ENCODE measurements around the gene ADRM1. TPM values are rescaled to one million over a fixed set of nuclear protein-coding genes. Genes with fewer than 3 reads are reported as not detected.

The ADRM1 gene
- total RNA-seq, 1 experiment from 2014 or later, result 127 TPM

DNA sequence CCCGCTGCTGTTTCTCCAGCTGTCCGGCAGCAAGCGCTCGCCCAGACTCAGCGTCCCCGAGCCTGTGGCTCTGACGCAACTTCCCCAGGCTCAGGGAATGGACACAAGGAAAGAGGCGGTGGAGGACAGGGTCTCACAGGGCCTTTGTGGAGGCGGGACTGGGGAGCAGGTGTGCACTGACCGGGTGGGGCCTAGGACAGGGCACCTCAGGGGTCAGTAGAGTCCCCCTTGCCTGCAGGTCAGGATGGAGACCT lies 44.3 kb downstream of the ADRM1 start:
- BruUV-seq (replicated peaks), result no TSS peak
- no peaks in the 10 kb centered on the region for H3K27me3 Mint-ChIP-seq (ENCODE audit: insufficient read depth, unreplicated experiment)
- POLR2A ChIA-PET, result interaction anchor here (1.0 to 7.4 kb wide), 4 partner anchors 11 to 42 kb away, joined by 3 to 347 read pairs (median 34); partner anchors contain the start of genes ADRM1 and LAMA5
- TF ChIP-seq, protein P1, sequence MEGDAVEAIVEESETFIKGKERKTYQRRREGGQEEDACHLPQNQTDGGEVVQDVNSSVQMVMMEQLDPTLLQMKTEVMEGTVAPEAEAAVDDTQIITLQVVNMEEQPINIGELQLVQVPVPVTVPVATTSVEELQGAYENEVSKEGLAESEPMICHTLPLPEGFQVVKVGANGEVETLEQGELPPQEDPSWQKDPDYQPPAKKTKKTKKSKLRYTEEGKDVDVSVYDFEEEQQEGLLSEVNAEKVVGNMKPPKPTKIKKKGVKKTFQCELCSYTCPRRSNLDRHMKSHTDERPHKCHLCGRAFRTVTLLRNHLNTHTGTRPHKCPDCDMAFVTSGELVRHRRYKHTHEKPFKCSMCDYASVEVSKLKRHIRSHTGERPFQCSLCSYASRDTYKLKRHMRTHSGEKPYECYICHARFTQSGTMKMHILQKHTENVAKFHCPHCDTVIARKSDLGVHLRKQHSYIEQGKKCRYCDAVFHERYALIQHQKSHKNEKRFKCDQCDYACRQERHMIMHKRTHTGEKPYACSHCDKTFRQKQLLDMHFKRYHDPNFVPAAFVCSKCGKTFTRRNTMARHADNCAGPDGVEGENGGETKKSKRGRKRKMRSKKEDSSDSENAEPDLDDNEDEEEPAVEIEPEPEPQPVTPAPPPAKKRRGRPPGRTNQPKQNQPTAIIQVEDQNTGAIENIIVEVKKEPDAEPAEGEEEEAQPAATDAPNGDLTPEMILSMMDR (IDR thresholded peaks at IDR 0.05; ENCODE audit: unreplicated experiment), result no peak
- CTCF ChIA-PET, result interaction anchor here (0.8 to 1.0 kb wide), 2 partner anchors 13 to 36 kb away, joined by 5 to 6 read pairs; no protein-coding TSS in a partner anchor
- intact Hi-C loops (cut with micrococcal nuclease), result no loop called here
- DNase-seq (ENCODE audit: unreplicated experiment), result no peak
- peaks cover 91% of the 10 kb centered on the region for H3K36me3 Mint-ChIP-seq (ENCODE audit: insufficient read depth, unreplicated experiment)
- no peak overlapping the region for H3K4me3 Mint-ChIP-seq (ENCODE audit: unreplicated experiment)
- peaks cover 8% of the 10 kb centered on the region for H3K9me3 Mint-ChIP-seq (ENCODE audit: unreplicated experiment)
- H3K4me1 Mint-ChIP-seq (ENCODE audit: insufficient read depth, unreplicated experiment), result peaks cover 12% of the 10 kb centered on the region
- H3K27ac Mint-ChIP-seq (ENCODE audit: low read depth, unreplicated experiment), result no peak overlapping the region

DNA sequence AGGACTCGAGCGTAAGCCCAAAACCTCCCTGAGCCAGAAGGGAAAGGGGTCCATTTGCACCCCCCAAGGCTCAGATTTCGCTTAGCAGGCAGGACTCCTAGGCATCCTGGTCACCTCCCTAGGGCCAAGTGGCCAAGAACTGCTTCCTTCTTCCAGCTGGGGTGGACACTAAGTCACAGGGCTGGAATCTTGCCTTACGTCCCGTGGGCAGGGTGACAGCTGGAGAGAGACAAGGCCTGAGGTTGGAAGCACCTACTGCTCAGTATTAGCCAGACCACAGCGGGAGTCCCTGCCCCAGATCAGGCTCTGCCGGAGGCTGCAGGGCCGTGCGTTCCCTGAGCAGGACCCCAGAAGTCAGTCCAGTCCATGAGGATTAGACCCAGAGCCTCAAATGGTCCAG lies 44.6 kb downstream of the ADRM1 start:
- peaks cover 91% of the 10 kb centered on the region for H3K36me3 Mint-ChIP-seq (ENCODE audit: insufficient read depth, unreplicated experiment)
- peaks cover 8% of the 10 kb centered on the region for H3K9me3 Mint-ChIP-seq (ENCODE audit: unreplicated experiment)
- H3K4me1 Mint-ChIP-seq (ENCODE audit: insufficient read depth, unreplicated experiment), result peaks cover 16% of the 10 kb centered on the region
- CTCF ChIA-PET, result interaction anchor here (0.8 to 1.0 kb wide), 2 partner anchors 13 to 35 kb away, joined by 5 to 6 read pairs; no protein-coding TSS in a partner anchor
- no peaks in the 10 kb centered on the region for H3K27me3 Mint-ChIP-seq (ENCODE audit: insufficient read depth, unreplicated experiment)
- no peak for DNase-seq (ENCODE audit: unreplicated experiment)
- POLR2A ChIA-PET, result interaction anchor here (1.0 to 7.4 kb wide), 6 partner anchors 7 to 42 kb away, joined by 3 to 347 read pairs (median 36); partner anchors contain the start of genes ADRM1, LAMA5 and RPS21
- H3K27ac Mint-ChIP-seq (ENCODE audit: low read depth, unreplicated experiment), result no peak overlapping the region
- no peak overlapping the region for H3K4me3 Mint-ChIP-seq (ENCODE audit: unreplicated experiment)
- intact Hi-C loops (cut with micrococcal nuclease), result no loop called here
- BruUV-seq (replicated peaks), result no TSS peak
- TF ChIP-seq, protein P1 (IDR thresholded peaks at IDR 0.05; ENCODE audit: unreplicated experiment), result no peak

DNA sequence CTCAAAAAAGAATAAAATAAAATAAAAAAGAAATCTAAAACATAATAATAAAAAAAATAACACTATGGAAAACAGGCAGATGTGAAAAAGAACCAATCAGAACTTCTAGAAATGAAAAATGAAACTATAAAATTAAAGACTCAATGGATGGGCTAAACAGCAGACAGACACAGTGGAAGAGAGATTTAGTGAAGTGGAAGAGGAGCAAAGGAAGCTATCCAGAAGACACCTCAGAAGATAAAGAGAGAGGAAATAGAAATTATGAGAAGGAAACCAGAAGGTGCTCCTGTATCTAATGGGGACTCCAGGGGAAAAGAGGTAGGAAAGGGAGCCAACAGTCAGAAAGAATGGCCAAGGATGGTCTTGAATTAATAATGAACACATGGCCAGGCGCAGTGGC lies 45.8 kb downstream of the ADRM1 start:
- Mint-ChIP-seq H3K4me3 (ENCODE audit: unreplicated experiment) (no peak overlapping the region), H3K4me1 (ENCODE audit: insufficient read depth, unreplicated experiment) (peaks cover 22% of the 10 kb centered on the region), H3K27ac (ENCODE audit: low read depth, unreplicated experiment) (no peak overlapping the region), H3K36me3 (ENCODE audit: insufficient read depth, unreplicated experiment) (peaks cover 87% of the 10 kb centered on the region), H3K27me3 (ENCODE audit: insufficient read depth, unreplicated experiment) (no peaks in the 10 kb centered on the region), H3K9me3 (ENCODE audit: unreplicated experiment) (peaks cover 8% of the 10 kb centered on the region)
- intact Hi-C loops (cut with micrococcal nuclease), result no loop called here
- CTCF ChIA-PET, result interaction anchor here (0.6 kb wide), 1 partner anchor 35 kb away, joined by 3 read pairs; no protein-coding TSS in a partner anchor
- no peak for DNase-seq (ENCODE audit: unreplicated experiment)
- TF ChIP-seq, protein P1 (IDR thresholded peaks at IDR 0.05; ENCODE audit: unreplicated experiment), result no peak
- no TSS peak for BruUV-seq (replicated peaks)
- POLR2A ChIA-PET, result interaction anchor here (1.0 to 7.4 kb wide), 5 partner anchors 9 to 44 kb away, joined by 4 to 347 read pairs (median 48); partner anchors contain the start of genes ADRM1, LAMA5 and RPS21

DNA sequence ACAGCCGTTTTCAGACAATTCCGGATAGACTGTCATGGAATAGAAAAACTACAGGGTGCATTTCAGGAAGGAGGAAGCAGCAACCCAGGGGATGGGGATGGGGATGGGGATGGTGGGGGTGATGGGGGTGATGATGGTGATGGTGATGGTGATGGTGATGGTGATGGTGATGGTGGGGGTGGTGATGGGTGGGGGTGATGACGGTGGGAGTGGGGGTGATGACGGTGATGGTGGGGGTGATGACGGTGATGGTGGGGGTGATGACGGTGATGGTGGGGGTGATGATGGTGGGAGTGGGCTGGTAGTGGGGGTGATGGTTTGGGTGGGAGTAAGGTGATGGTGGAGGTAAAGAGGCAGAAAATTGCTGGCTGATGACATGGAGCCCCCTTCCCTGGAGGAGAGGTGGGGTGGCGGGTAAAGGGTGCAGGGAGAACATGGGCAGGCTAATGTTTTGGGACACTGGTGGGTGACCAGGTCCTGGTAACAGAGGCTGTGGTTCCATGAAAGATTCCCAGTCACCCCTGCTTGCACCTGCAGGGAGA lies 46.8 kb downstream of the ADRM1 start:
- BruUV-seq (replicated peaks), result no TSS peak
- POLR2A ChIA-PET, result interaction anchor here (0.6 to 7.4 kb wide), 18 partner anchors 8 to 303 kb away, joined by 3 to 347 read pairs (median 5); partner anchors contain the start of genes ADRM1, LAMA5 and RPS21
- H3K4me1 Mint-ChIP-seq (ENCODE audit: insufficient read depth, unreplicated experiment), result peaks cover 22% of the 10 kb centered on the region
- TF ChIP-seq, protein P1 (IDR thresholded peaks at IDR 0.05; ENCODE audit: unreplicated experiment), result no peak
- H3K4me3 Mint-ChIP-seq (ENCODE audit: unreplicated experiment), result peak overlapping the region; percentile 53
- H3K9me3 Mint-ChIP-seq (ENCODE audit: unreplicated experiment), result peaks cover 8% of the 10 kb centered on the region
- CTCF ChIA-PET, result interaction anchor here (0.6 to 4.9 kb wide), 11 partner anchors 10 to 268 kb away, joined by 3 to 63 read pairs (median 7); no protein-coding TSS in a partner anchor
- DNase-seq (ENCODE audit: unreplicated experiment), result no peak
- H3K27me3 Mint-ChIP-seq (ENCODE audit: insufficient read depth, unreplicated experiment), result no peaks in the 10 kb centered on the region
- H3K27ac Mint-ChIP-seq (ENCODE audit: low read depth, unreplicated experiment), result peak overlapping the region; percentile 93
- intact Hi-C loops (cut with micrococcal nuclease), result loop anchor here (1.0 kb wide), 1 partner anchor 47 kb away; the partner anchor contains the start of gene ADRM1
- peaks cover 77% of the 10 kb centered on the region for H3K36me3 Mint-ChIP-seq (ENCODE audit: insufficient read depth, unreplicated experiment)

All from MCF 10A (cell line).